HG03025 (cell line): ENCODE results near the gene TNFRSF14.

Experiments
- ATAC-seq: cut with Tn5 transposase; IDR thresholded peaks from one replicate; pipeline ENCODE4 v1.9.1; 2021; ENCODE audit warnings: mild to moderate bottlenecking, moderate library complexity; ENCODE audit not compliant: unreplicated experiment, low FRiP score

Gene TNFRSF14

DNA sequence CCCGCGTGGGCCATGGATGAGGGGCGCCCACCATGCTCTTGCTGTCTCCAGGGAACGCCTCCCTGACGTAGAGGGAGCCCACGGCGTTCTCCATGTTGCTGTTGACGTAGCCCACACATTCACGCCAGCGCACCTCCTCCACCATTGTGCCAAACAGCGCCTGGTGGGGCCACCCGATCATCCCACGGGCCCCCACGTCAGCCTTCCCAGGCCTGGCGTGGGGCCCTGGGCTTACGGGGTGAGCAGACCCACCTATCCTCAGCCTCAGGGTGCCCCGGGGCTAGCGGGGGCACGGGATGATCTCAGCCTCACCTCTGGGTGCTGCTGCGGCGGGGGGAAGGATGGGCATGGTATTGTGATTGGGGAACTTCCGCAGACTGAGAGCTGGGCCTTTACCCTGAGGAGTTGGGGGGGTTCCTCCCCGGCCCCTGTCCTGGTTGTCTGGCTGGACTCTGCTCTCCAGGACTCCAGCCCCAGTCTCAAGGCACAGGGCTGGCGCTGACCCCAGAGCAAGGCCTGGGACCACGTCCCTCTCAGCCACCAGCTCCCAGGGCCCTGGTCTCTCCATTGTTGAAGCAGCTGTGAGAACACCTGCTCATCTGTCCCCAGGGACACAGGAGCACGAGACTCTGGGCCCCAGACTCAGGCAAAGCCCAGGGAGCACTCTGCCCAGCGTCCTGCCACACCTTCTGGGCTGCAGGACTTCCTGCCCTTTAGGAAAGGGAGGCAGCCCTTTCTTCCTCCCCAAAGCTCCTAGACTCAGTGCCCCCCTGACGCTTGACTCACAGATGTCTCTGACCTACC lies 40.6 kb downstream of the TNFRSF14 start:
- ATAC-seq = no peak

- ATAC-seq = no peak
Observed at GRCh38 chr1:2597441-2598328, 41.5 kb downstream of the TNFRSF14 start.

DNA sequence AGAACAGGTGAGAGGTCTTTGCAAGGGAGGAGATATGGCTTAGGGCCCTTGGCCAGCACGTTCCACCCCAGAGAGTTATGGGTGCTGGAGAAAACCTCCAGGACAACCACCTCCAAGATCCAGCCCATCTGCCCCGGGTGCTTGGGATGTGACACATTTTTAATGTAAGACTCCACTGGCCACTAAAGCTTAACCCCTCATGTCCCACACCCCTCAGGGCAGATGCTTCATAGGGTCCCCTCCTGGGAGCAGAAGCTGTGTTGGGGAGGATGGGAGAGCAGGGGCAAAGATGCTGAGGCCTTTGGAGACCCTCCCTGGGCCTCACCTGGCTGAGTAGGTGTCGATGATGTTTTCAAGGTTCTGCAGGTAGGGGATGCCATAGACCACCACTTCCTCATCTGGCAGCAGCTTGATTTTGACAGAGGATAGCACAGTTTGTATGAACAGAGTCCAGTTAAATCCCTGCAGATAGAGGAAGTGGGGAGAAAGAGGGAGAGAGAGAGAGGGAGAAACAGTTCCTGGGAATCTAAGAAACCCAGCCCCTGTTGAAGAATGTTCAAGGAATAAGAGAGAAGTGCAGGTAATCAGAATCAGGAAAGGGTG lies 42.3 kb downstream of the TNFRSF14 start:
- no peak for ATAC-seq

DNA sequence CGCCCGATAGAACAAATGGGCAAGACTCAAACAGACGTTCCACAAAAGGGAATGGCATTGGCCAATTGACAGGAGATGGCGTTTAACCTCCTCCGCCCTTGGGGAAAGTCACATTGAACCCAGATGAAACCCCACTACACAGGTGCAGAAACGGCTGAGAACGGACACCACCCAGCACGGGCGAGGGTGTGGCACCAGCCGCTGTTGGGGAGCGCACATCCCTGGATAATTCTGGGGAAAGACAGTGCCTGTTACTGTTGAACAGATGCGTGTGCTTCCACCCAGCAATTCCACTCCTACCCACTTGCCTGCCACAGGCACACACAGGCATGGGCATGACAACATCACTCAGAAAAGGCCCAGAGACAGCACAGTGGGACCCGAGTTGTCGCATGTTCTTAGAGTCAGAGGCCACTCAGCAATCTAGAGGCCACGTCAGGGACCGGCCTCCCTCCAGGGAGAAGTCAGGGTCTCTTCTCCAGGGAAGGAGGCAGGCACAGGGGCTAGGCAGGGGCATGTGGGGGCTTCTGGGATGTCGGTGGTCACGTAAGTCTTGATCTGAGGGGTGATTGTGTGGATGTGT lies 45.6 kb downstream of the TNFRSF14 start:
- no peak for ATAC-seq

DNA sequence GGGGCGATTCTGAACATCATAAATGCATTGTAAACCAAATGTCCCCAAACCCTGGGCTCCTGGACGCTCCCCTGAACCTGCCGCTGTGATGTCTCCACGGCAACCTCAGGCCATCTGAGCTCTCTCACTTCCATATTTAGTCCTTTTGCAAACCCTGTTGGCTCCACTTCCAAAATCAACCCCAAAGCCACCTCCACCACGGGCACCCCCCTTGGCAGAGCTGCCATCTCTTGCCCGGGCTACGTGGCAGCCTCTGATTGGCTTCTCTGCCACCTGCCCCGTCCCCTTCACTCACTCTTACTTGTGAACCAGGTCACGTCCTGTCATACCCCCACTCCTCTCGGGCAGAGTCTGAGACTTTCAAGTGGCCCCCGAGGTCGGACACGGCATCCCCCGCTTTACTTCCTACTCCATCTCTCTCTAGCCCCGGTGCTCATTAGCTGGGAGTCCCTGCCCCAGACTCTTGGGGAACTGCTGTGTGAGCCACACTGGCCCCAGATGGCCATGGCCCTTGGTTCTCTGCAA lies 46.2 kb downstream of the TNFRSF14 start:
- ATAC-seq = no peak

DNA sequence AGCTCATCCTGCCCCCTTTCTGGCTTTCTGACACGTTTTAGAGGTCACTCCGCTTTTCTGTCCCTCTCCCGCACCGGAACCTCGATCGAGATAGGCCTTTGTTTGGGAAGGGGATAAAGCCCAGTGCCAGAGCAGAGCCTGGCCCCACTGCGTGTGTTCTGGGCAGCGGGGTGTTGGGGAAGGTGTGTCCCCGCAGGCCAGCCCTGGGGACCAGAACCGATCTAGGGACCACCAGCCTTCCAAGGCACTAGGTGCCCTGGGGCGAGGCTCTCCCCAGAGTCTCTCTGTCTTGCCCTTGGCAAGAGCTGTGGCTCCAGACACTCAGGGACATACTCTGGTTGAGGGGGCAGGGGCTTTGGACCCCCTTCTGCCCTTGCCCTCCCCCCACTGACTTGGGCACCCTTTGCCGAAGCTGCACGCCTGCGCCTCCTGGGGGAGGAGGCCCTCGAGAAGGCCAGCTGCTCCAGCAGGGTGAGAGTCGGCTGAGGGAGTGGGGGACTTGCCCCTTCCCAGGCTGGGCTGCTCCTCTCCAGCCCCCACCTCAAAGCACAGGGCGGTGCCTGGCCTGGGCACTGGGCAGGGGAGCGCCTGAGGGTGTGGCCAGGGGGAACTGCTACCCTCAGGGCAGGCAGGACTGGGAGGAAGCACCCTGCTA lies 46.8 kb downstream of the TNFRSF14 start:
- no peak for ATAC-seq

GRCh38 chr1:2603521-2604155 lies 47.5 kb downstream of the TNFRSF14 start:
- no peak for ATAC-seq

DNA sequence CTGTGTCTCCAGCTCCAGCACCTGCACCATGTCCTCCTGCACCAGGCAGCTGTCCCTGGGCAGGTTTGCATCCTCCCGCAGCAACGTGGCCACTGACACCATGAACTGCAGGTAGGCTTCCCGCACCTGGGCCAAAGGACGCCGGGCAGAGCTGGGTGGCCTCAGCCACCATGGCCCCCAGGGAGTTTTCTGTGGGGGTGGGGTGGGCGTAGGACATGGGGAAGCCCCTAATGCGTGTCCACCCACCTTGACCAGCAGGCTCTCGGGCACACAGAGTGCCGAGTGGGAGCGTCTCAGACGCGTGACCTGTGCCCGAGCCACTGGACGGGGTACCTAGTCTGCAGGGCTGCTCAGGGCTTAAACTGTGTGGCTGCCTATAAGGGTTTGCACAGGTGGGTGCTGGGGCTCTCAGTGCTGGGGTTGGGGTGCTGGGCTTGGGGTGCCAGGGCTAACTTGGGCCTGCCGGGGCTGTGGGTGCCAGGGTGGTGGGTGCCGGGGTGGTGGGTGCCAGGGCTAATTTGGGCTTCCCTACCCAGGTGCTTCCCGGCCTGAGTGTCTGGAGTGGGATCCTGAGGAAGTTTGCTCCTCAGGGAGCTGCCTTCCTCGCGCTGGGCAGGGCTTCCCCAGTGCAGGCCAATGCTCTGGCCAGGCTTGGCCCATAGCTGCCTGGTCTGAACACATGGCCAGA lies 48.1 kb downstream of the TNFRSF14 start:
- no peak for ATAC-seq

- no peak for ATAC-seq
Observed at GRCh38 chr1:2604844-2605508, 48.8 kb downstream of the TNFRSF14 start.

GRCh38 chr1:2605509-2606395 lies 49.6 kb downstream of the TNFRSF14 start:
- ATAC-seq = no peak

DNA sequence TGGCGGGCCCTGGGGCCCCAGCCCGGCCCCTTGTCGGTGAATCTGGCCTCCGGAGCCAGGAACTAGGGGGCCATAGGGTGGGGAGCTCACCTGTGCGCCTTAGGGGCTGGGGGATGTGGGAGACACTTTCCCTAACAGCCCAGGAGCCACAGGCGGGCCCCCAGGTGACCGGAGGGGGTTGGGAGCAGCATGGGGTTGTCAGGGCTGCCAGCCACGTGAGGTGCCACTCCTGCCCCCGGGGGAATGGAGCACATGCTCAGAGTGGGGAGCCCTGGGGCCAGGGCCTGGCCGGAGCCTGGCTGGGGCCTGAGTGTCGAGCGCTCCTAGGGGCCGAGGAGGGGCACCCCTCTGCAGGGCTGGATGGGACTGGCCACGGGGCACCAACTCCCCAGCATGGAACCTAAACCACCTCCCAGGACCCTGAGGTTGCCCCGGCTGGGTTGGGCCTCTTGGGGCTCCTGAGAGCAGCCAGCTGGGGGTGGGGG lies 50.3 kb downstream of the TNFRSF14 start:
- no peak for ATAC-seq

GRCh38 chr1:2606881-2607621 lies 50.9 kb downstream of the TNFRSF14 start:
- no peak for ATAC-seq

GRCh38 chr1:2607641-2608091 lies 51.5 kb downstream of the TNFRSF14 start:
- ATAC-seq = no peak

GRCh38 chr1:2609319-2610035 lies 53.3 kb downstream of the TNFRSF14 start:
- no peak for ATAC-seq

DNA sequence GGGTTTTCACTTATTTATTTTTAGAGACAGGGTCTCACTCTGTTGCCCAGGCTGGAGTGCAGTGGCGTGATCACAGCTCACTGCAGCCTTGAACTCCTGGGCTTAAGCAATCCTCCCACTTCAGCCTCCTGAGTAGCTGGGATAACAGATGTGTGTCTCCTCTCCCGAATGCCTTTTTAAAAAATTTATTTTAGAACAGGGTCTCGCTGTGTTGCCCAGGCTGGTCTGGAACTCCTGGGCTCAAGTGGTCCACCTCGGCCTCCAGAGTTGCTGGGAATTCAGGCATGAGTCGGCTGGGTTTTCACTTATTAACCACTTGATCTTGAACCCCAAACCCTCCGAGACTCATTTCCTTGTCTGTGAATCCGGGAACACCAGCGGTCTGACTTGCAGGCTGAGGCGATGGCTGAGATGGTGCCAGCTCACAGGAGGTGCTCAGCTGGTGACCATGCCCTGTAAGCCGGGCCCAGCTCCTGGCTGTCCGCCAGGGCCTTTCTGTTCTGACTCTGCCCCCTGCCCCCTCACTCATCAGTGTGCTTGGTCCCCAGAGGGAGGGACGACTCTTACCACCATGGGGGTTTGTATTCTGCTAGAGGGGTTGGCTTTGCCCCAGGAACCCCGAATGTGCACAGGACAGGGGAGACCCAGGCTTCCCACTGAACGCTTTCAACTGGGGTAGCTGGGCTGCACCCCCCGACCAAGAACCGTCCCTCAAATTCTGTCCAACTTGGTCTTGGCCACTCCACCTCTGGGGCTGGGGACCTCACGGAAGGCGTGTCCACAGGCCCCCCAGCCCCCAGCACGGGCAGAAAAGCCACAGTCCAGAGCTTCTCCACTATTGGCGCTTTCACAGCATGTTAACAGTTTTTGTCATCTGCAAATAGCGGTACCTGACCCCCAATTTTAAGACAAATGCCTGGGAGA lies 54.1 kb downstream of the TNFRSF14 start:
- ATAC-seq = no peak
